ENCODE data around the gene STC2.

- TF ChIP-seq CTCF (IDR thresholded peaks at IDR 0.05) (no peak), POLR2A (IDR thresholded peaks at IDR 0.05) (no peak), EP300 (IDR thresholded peaks at IDR 0.05) (no peak)
Observed at GRCh38 chr5:173291722-173292658, 36.2 kb downstream of the STC2 start.

Data from sigmoid colon (tissue), 4 donors.